Glomerular visceral epithelial cell (primary cell): ENCODE measurements around the gene RBFA.
A peak's percentile ranks its signal among the peaks of the same experiment; 100 is the strongest.
"Not testable (repeated sequence)": the region's sequence is repeated elsewhere in the genome, so short reads cannot be mapped to it uniquely, and the experiment has no call there.

Experiments
- DNase-seq: peaks from one replicate; pipeline ENCODE4 v3.0.0-alpha.2; 2016; ENCODE audit errors: extremely low spot score

The RBFA gene

GRCh38 chr18:80034068-80034851 lies at the start of gene RBFA:
Gene RBFA (plus strand): TSS chr18:80034434. CDS start chr18:80034496, 62 bp downstream.
- peak; percentile 100 for DNase-seq

GRCh38 chr18:79985172-79985571 lies 49.1 kb upstream of the RBFA start:
- DNase-seq: no peak

GRCh38 chr18:79986726-79987125 lies 47.5 kb upstream of the RBFA start:
- DNase-seq: no peak

- DNase-seq: no peak
Measured at GRCh38 chr18:79987566-79987965, 46.7 kb upstream of the RBFA start.

- DNase-seq: peak; percentile 48
Measured at GRCh38 chr18:79988071-79988450, 46.2 kb upstream of the RBFA start.

GRCh38 chr18:79988451-79989194 lies 45.6 kb upstream of the RBFA start, which contains the start of gene TXNL4A:
Gene TXNL4A (minus strand): TSS chr18:79988563. CDS start chr18:79988392, 171 bp downstream.
- DNase-seq: peak; percentile 85

GRCh38 chr18:79989195-79989497 lies 45.1 kb upstream of the RBFA start:
- no peak for DNase-seq

- DNase-seq: no peak
Measured at GRCh38 chr18:79991494-79991893, 42.7 kb upstream of the RBFA start.

- DNase-seq: not testable (repeated sequence)
Measured at GRCh38 chr18:79999701-80000100, 34.5 kb upstream of the RBFA start.

- DNase-seq: no peak
Measured at GRCh38 chr18:80000877-80001276, 33.4 kb upstream of the RBFA start.

- no peak for DNase-seq
Measured at GRCh38 chr18:80002468-80002867, 31.8 kb upstream of the RBFA start.

- DNase-seq: no peak
Measured at GRCh38 chr18:80004600-80005342, 29.5 kb upstream of the RBFA start.

GRCh38 chr18:80006724-80007123 lies 27.5 kb upstream of the RBFA start:
- no peak for DNase-seq

- DNase-seq: peak; percentile 93
Measured at GRCh38 chr18:80009661-80010550, 24.3 kb upstream of the RBFA start.

GRCh38 chr18:80010551-80010906 lies 23.7 kb upstream of the RBFA start:
- no peak for DNase-seq

GRCh38 chr18:80011496-80012137 lies 22.6 kb upstream of the RBFA start:
- DNase-seq: not testable (repeated sequence)

- DNase-seq: no peak
Measured at GRCh38 chr18:80012714-80013113, 21.5 kb upstream of the RBFA start.

GRCh38 chr18:80022613-80023012 lies 11.6 kb upstream of the RBFA start:
- no peak for DNase-seq

GRCh38 chr18:80023173-80023572 lies 11.1 kb upstream of the RBFA start:
- DNase-seq: no peak

GRCh38 chr18:80026363-80026762 lies 7.9 kb upstream of the RBFA start:
- DNase-seq: no peak

GRCh38 chr18:80027719-80028118 lies 6.5 kb upstream of the RBFA start:
- DNase-seq: not testable (repeated sequence)
